Stimulated activated CD4-positive, alpha-beta T cell treated with anti-CD3 and anti-CD28 coated beads, TNF-alpha, amount 100 ng/mL, for 48 hours (primary cell): ENCODE measurements around the gene NRDE2.

Experiments
- DNase-seq, 3 donors: peaks; one replicate each; pipeline ENCODE4 v3.0.0-alpha.2; 2020; ENCODE audit warnings: low read depth in 3 of 3

NRDE2 gene

DNA sequence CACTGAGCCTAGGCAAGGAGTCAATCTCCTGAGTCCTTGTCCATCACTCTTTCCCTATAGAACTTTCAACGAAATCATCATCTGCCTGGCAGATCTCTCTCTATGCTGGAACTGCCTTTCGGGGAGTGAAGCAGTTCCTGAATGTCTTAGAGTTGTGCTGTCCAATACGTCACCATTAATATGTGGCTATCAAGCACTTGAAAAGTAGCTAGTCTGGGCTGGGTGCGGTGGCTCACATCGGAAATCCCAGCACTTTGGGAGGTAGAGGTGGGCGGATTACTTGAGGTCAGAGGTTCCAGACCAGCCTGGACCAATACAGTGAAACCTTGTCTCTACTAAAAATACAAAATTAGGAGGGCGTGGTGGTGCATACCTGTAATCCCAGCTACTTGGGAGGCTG lies 35.1 kb downstream of the NRDE2 start:
- DNase-seq = no peak

DNA sequence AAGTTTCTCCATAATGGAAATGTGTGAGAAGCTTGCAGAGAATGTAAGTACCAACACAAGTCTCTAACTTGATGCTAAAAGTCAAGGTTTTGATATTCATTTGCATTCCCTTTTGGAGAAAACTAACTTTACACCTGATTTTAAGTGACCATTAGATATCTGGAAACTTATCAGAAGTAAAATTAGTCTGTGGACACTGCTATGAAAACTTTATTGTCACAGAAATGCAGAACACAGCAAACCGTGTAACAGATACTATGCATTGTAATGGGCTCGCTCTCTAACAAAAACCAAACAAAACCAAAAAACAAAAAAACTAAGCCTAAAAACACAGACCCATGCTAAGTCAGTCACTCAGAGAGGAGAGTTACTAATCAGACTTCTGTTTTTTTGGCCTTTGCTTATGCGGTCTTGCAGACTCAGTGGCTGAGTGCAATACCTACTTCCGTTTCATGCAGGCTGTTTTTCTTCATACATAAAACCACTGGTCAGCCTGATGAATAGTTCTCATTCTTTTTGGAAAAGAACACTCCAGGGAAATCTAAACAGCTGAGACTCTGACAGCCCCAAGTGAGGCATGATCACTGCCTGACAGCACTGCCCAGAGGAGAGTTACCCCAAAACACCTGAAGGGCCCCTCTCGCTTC lies 35.7 kb downstream of the NRDE2 start:
- DNase-seq = no peak

DNA sequence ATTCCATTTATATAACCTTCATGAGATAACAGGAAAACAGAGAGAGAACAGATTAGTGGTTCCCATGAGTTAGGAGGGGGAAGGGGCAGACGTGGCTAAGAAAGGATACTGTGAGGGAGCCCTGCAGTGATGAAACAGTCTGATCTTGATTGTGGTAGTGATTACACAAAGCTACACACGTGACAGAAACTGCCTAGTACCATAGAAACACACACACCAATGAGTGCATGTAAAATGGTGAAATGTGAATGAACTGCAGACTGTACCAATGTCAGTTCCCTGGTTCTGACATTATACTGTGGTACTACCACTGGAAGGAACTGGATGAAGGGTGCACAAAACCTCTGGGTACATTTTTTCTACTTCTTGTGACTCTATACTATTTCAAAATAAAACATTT lies 36.9 kb downstream of the NRDE2 start:
- no peak for DNase-seq

DNA sequence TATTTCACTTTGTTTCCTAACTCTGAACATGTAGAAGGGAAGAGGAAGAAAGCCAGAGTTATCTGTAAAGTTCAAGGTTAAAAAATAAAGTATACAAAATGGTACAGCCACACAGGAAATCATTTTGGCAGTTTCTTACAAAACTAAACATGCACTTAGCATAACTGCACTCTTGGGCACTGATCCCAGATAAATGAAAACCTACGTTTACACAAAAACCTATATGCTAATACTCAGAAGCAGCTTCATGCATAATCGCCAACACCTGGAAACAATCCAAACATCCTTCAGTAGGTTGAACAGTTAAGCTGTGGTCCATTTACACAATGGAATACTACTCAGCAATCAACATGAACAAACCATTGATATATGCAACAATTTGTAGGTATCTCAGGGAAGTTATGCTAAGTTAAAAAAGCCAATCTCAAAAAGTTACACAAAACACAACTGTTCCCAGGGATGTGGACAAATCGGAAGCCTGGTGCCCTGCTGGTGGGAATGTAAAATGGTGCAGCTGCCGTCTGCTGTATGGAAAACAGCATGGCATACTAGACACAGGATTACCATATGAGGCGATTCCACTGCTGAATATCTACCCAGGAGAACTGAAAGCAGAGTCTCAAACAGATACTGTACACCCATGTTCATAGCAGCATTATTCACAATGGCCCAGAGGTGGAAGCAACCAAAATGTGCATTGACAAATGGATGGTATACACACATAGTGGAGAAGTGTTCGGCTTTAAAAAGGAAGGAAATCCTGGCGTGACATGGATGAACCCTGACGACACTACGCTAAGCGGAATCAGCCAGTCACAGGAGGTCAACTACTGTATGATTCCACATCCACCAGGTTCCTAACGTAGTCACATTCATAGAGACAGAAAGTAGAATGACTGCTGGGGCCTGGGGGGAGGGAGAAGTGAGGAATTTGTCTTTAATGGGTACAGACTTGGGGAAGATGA lies 37.7 kb downstream of the NRDE2 start:
- no peak for DNase-seq

DNA sequence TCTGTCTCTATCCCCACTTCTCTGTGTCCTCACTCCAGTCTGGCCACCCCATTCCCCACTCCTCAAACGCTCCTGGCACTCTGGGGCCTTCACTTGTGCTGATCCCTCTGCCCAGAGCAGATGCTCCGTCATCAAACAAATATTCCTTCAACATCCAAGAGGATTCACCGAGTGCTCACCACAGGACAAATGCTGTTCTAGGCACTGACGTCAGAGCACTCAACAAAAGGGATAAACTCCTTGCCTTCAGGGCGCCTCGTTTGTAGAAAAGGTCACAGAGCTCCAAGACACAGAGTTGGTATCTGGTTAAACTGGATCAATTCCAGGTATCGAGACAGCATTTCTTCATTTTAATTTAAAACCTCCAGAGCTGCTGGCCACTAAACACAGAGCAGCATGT lies 40.0 kb downstream of the NRDE2 start:
- no peak for DNase-seq

DNA sequence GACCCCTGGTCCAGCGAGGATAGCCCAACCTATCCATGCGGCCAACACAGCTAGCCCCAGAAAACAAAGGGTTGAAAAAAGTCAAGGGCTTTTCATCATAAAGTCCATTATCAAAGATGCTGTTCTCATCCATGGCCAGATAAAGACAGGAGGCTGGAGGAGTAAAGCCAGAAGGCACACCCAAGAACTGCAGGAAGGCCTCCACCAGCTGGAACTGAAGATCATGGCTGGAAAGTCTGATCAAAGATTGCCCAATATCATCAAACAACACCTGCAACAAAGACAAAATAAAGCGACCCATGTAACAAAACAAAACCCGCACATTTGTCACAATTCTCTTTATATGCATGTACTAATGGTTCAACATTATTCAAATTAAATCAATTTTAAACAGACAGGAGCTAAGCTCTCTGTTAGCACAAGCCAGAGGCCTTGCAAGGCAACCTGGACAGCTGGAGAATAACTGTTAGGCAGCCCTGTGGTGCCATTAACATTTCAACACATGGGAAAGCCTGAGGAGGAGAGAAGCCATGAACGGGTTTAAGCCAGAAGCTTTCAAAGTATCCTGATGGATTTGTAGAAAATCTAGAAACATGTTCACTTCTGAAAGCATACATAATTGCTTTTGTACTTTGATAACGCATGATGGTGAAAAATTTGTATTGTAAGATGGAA lies 41.3 kb downstream of the NRDE2 start:
- DNase-seq = no peak

DNA sequence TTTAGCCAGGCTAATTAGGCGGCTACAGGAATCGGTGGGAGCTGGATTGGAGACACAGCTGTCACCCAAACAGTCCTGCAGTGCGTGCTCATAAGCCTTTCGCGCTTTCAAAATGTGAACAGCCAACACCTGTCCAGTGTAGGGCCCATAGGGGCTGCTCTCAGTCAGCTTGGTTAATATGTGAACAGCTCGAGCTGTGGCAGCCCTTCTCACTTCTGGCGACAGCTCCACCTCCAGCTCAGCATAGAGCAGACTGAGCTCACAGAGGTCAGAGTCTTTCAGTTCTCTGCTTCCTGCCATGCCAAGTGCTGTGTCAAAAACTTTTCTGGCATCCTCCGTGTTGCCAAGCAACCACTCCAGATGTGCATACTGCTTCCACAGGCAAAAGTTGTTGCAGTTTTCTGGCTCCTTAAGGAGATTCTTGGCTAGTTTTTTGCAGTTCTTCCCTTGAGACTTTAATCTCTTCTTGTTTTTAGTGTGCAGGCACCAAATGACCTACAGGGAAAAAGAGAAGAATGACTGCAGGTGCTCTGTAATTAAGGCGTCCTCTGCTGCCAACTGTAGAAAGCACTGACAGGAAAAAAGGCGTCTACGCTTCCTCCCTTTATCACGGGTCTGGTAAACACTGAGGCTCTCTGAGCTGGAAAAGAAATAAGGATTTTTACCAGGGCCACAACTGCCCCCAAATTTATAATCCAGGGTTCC lies 42.9 kb downstream of the NRDE2 start:
- DNase-seq = no peak

DNA sequence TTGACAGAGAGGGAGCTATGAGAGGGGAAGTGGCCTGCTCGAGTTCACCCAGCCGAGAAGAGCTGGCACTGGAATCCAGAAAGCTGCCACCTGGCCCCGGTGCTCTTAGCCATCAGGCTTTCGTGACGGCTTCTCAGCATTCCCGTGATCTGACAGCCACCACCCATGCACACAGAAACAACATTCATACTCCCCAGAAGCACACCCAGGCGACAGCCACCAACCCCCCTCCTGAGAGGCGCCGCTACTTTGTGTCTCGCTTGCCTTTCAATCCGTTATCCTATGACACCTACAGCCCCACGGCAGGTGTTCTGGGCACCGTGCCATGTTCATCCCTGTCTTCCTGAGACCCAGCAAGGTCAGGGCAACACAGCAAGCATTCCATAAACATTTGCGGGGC lies 44.0 kb downstream of the NRDE2 start:
- DNase-seq = no peak

DNA sequence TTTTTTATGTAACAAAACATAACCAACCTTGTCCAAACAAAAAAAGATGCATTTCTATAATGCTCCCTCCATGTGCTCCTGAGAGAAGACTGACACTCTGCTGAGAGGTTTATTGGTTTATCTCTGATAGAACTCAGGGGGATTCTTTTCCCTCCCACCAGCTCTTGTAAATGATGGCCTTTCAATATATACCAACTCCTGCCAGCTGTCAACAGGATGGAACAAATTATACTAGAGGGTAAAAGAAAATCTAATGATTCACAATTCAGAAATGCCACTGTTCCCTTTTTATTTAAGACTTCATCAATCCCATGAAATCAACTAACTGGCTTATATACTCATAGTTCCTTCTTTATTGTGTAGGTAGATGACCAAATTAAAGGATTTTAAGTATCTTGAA lies 50.0 kb downstream of the NRDE2 start:
- DNase-seq = no peak

DNA sequence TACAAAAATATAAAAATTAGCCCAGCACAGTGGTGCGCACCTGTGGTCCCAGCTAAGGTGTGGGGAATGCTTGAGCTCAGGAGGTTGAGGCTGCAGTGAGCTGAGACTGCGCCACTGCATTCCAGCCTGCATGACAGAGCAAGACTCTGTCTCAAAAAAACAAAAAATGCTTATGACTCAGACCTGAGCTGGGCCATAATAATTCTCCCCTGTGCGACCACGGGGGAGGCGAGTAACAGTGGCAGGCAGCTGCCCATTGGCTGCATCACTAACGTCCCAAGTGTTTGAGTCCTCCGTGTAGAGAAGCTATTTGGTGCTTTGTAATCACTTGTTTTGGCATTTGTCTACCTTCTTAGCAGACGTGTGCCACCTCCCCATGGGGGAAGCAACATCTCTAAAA lies 50.5 kb downstream of the NRDE2 start:
- DNase-seq = no peak

DNA sequence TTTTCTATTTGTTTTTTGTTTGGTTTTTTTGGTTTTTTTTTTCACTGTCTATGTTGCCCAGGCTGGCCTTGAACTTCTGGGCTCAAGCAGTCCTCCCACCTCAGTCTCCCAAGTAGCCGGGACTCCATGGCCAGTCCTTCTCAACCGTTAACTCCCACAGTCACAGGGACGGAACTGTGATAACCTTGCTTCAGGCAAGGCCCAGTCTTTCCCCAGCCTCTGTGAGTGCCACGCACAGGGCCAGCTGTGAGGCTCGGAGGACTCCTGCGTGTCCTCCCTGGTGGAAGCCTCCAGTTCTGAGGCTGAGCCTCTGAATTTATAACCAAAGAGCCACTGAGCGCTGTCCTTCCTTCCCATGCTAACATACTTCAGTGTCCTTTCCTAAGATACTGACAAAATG lies 51.6 kb downstream of the NRDE2 start:
- DNase-seq = no peak

DNA sequence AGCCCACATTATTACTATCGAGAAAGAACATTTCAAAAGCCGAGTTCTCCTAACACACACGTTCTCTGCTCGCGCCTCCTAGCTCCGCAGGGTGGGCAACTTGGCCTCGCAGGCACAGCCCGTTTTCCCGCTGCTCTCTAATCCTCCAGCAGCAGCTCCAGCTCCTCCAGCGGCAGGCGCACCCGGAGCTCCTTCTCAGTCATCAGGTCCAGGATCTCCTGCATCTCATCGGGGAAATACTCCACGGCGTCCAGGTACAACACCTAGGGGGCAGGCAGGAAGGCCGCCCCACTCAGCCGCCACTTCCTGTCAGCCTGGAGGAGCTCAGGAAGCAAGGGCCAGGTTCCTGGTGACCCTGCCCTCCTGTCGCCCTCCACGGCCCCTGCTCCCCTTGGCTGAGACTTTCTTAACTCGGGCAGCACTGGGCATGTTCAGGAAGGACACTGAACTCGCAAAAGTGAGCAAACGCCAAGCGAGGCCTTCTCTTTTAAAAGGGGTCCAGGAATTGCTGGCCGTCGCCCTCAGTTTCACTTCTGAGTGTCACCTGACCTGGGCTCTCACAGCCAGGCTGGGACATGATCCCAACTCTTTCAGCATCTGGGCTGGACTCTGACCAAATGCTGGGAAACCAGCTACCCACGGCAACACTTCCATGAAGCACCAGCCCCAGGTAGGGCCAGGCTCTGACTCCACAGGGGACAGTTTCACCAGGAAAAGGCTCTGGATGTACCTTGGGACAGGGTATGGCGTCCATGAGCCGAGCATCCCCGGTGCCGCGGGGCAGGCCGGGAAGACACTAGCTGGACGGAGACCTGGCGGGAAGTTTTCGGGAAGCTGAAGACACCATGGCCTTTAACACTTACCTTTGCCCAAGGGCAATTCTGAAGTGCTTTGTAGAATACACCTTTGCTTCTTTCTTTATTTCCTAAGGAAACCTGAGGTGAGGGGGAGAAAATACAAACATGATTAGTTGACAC lies 53.3 kb downstream of the NRDE2 start:
- no peak for DNase-seq

DNA sequence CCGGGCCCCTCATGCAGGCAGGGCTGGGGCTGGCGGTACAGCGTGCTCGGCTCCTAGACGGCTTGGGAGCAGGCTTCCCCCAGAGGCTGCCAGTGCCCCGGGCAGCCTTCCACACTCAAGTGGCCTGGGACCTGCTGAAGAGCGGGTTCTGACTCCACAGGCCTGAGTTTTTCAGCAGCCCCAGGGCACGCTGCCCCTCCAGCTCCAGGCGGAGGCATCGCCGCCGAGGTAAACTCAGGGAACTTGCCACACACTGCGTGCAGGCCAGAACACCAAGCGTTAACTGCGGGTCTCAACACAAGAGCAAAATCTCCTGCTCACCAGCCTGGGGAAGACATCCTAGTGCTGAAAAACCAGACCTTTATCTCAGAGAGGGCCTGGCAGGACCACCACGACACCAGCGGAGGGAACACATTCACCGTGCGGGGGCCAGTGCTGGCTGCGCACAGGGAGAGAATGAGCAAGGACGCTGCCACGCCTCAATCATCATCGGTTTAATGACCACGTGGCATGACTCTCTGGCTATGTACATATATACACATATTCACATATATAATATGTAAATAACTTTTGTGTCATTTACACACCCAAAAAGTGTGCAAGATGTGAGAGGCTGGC lies 54.1 kb downstream of the NRDE2 start:
- no peak for DNase-seq

DNA sequence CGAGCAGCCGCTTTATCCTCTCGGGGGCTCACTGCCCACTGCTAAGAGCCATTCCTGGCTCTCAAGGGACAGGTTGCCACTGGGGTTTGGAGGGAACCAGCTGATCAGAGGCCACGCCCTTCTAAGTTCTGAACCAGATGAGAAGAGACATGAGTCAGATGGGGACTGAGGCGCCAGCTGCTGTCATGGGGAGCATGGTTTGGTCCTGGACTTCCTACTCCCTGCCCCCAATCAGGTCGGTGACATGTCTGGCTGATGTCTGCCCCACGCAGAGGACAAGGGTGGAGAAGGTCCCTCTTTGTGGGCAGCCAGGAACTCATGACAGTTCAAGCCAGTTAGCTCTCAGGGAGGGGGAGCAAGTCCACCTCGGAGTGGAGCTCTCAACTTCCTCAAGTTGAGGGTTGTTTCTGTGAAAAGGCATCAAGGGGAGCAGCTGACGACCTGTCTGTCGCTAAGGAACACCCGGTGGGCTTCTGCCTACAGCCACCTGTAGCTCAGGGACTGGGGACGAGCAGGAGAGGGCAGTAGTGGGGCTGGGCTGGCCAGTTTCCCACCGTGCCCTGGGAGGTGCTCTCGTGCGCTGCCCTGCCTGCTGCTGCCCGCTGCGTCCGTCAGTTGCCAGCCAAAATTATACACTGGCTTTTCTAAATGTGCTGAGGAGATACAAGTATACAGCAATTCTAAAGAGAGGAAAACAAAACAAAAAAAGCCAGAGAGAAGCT lies 54.9 kb downstream of the NRDE2 start:
- DNase-seq = no peak

DNA sequence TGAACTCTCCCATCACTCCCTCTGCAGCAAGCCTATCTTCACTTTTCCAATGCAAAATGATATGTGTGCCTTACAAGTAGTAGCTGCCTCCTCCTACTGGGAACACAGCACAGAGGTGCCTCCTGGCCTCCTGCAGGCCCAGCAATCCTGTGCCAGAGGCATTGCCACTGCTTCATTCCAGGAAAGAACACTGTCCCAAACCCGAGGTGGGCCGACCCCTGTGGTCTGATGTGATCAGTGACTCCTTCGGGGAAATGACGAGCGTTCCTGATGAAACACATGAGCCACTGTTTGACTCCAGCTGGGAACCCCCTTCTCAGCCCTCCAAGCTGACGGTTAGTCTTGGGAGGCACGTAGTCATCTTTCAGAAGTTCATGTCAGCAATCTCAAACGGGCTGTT lies 55.9 kb downstream of the NRDE2 start:
- DNase-seq = peak in 1 of 3 donors; percentile 26

DNA sequence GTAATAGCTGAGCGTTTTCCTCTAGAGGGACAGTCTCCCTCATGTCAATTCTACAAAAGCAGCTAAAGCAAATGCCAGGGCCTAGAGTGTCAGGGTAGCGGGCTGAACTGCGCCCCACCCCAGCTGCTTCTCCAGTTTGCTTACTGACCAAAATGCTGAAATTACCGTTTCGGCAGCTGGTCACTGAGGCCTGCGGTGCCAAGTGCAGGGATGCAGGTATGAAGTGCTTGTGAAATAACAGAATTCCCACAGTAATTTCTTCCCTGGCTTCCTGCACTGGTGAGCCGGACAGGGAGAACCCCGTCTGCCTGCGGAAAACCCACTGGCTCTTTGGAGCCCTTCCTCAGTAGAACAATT lies 56.3 kb downstream of the NRDE2 start:
- DNase-seq = no peak

DNA sequence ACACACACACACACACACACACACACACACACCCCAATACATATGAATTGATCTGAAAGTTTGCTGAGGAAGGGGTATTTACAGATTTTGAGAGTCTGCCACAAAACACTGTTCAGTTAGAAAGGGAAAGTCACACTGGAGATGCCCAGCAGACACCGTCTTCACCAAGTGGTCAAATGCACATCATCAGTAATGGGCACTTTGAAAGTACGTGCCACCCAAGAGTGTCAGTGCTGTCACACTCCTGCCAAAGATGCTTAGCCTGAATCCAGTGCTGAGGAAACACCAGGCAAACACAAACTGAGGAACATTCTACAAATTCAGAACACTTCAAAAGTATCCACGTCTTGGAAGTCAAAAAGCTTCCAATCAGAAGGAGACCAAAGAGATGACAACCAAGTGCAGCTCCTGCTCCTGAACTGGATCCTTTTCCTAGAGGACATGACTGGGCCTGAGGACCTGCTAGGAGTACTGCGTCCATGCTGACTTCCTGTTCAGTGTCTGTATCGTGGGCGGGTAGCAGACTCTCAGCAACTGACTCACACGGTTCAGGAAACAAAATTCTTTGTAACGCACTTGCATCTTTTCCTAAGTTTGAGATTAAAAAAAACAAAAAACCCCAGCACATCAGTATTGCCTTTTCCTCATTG lies 56.8 kb downstream of the NRDE2 start:
- DNase-seq = peak in 1 of 3 donors; percentile 38

DNA sequence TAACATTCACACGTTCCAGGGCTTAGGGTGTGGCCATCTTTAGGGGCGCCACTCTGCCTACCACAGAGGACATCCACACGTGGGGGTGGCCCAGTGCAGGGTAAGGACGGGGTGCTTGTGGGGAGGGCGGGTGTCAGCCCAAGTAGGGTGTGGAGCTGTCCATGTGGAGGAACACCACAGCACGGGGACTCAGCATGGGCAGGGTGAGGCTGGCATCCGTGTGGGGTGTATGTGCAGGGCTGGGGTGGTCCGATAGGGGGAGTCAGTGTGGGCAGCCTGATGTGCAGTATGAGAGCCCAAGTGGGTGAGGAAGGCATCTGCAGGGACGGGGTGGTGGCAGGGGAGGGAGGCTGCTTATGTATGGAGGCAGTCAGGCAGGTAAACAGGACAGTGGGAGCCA lies 57.7 kb downstream of the NRDE2 start:
- DNase-seq = no peak

DNA sequence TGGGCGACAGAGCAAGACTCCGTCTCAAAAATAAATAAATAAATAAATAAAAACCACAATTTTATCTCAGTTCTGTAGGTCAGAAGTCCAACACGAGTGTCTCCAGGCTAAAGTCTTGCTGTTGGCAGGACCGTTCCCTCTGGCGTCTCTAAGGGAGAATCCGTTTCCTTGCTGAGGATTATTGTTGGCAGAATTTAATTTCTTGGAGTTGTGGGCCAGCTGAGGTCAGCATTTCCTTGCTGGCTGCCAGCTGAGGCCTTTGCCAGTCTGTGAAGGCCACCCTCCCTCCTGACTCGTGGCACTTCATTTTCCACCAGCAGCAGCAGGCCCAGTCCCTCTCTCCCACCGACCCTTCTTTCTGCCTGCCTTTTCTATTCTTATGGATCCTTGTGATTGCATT lies 58.2 kb downstream of the NRDE2 start:
- no peak for DNase-seq
